ENCODE data around the gene TMEM92. TPM values are rescaled to one million over a fixed set of nuclear protein-coding genes. Genes with fewer than 3 reads are reported as not detected.
"Not testable (repeated sequence)": the region's sequence is repeated elsewhere in the genome, so short reads cannot be mapped to it uniquely, and the experiment has no call there.

Gene TMEM92
- total RNA-seq, 8 experiments from 2014 or later = 0.18 to 0.64 (median 0.38) TPM; not detected in 3

DNA sequence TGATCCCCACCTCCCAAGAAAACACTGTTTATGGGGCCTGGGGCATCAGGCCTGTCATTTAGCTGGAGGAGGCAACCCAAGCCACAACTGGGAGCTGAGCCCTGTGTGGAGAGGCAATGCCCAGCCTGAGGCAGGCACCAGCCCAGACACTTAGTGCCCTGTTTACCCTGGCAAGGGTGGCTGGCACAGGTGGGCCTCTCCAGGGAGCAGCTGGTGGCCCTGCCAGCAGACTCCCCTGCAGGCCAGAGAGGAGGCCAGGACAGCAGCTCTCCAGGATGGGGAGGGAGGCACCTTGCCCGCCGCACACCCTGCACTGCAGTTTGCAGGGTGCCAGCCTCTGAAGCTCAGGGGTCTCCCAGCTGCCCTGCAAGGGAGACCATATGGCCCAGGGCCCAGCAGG is 9.1 kb upstream of the TMEM92 start:
- no CpG with 5 or more reads among the region's 2 CpGs for WGBS, 10 experiments
- Histone ChIP-seq H3K4me1 (replicated peaks in 1 of 2) (peaks cover 6 to 50% of the 10 kb centered on the region in 2 donors), H3K27ac (no peak overlapping the region), H3K4me3 (no peak overlapping the region)
- in situ Hi-C loops (cut with MboI; ENCODE audit: low pct_unique_long_range_greater_than_20kb in 2 of 9, low sequenced_read_pairs in 9 of 9, unreplicated experiment in 9 of 9) = no loop called here
- ATAC-seq (replicated peaks in 6 of 8) = no peak

DNA sequence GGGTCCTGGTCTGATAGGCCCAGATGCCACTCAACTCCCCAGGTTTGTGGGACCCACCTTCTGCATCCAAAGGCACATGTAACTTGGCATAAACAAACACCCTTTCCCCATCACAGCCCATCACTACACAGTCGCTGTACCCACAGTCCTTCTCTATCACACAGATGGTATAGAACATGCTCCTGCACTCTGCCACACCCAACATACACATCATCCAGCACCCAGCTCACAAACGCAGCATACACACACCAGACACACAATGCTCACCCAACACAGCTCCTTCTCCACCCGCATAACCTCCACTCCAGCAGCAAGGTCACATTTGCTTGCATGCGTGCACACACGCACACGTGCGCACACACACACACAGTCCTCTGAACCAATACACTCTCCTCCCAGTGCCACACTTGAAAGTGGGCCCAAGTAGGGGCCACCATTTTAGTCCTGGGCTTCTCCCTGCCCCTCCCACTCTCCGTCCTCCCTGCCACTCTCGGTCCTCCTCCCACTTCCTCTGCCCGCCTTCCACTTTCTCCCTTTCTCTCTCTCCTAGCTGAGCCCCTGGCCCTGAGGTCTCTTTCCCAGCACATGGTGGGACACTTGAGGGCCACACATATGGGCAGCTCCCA is 8.5 kb upstream of the TMEM92 start:
- in situ Hi-C loops (cut with MboI; ENCODE audit: low pct_unique_long_range_greater_than_20kb in 2 of 9, low sequenced_read_pairs in 9 of 9, unreplicated experiment in 9 of 9) = no loop called here
- ATAC-seq (replicated peaks in 6 of 8) = no peak
- Histone ChIP-seq H3K4me1 (replicated peaks in 1 of 2) (peaks cover 6 to 54% of the 10 kb centered on the region in 2 donors), H3K4me3 (no peak overlapping the region), H3K27ac (no peak overlapping the region)
- 14 to 100% (median 80%) methylated on average over 1 to 9 of the region's 10 CpGs; no CpG with 5 or more reads in 3 of the 10 experiments for WGBS, 10 experiments

DNA sequence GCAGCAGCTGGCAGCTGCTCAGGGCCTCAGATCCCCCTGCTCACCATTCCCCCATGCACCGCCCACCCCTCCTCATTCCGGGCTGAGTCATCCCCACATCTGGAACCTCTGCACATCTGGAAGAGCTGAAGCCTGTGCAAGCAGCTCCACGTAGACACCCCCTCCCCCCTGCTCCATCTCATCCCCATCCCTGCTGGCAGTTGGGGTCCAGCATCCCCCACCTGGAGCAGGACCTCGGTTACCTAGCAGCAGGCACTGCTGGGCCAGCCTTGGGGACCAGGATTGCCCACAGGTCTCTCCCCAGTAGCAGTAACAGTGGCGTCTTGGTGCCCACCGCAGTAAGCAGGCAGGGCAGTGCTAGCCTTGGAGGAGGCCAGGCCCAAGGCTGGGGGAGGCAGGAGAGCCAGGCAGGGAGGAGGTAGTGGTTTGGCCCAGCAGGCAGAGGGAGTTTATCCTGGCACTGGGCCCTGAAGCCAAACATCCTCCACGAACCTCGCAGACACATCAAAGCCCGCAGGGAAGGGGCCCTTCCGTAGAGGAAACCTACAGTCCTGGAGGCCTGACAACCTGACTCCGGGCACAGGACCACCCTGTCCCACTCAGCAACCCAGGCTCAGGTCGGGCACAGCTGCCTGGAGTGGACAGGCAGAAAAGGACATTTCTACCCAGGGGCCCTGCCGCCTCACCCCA is 7.7 kb upstream of the TMEM92 start:
- peak in 4 of 8 experiments; percentile 8 to 53 (median 26) for ATAC-seq (replicated peaks in 6 of 8)
- WGBS, 10 experiments = 0 to 96% (median 80%) methylated on average over 1 to 4 of the region's 13 CpGs; no CpG with 5 or more reads in 6 of the 10 experiments
- in situ Hi-C loops (cut with MboI; ENCODE audit: low pct_unique_long_range_greater_than_20kb in 2 of 9, low sequenced_read_pairs in 9 of 9, unreplicated experiment in 9 of 9) = no loop called here
- Histone ChIP-seq H3K4me3 (no peak overlapping the region), H3K27ac (no peak overlapping the region), H3K4me1 (replicated peaks in 1 of 2) (peaks cover 6 to 56% of the 10 kb centered on the region in 2 donors)

DNA sequence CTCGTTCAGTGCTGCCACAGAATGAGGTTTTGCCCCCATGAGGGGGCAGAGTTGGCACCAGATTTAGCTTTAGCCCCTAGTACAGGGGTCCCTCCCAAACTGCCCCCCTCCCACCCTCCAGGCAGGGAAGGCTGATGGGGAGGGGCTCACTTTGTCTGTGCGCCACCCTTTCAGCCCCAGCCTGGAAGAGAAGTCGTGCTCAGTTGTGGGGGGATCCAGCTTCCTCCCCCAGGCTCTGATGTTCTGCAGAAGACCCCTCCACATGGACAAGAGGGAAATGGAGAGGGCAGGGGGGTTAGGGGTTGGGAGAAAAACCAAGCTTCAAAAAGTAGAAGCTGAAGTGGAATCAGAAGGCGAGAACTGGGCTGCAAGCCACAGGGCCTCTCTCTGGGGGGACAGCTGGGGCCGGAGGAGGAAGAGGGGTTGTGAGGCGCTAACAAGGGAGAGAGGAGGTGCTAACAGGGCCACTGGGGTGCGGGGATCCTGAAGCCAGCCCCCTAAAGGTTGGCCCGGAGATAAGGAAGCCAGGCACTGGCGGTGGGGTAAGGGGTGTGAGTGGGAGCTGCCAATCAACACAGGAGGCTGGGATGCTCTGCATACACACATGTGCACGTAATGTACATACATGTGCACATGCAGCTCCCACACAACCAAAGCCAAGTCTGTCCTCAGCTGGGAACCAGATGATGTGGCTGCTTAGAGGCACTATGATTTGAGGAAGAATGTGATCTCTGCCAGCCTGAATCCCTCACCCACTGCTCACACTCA is 7.0 kb upstream of the TMEM92 start:
- ATAC-seq (replicated peaks in 6 of 8) = peak in 1 of 8 experiments; percentile 23
- WGBS, 10 experiments = 0 to 100% (median 60%) methylated on average over 1 to 2 of the region's 10 CpGs; no CpG with 5 or more reads in 7 of the 10 experiments
- Histone ChIP-seq H3K4me3 (no peak overlapping the region), H3K27ac (no peak overlapping the region), H3K4me1 (replicated peaks in 1 of 2) (peaks cover 6 to 56% of the 10 kb centered on the region in 2 donors)
- in situ Hi-C loops (cut with MboI; ENCODE audit: low pct_unique_long_range_greater_than_20kb in 2 of 9, low sequenced_read_pairs in 9 of 9, unreplicated experiment in 9 of 9) = no loop called here

DNA sequence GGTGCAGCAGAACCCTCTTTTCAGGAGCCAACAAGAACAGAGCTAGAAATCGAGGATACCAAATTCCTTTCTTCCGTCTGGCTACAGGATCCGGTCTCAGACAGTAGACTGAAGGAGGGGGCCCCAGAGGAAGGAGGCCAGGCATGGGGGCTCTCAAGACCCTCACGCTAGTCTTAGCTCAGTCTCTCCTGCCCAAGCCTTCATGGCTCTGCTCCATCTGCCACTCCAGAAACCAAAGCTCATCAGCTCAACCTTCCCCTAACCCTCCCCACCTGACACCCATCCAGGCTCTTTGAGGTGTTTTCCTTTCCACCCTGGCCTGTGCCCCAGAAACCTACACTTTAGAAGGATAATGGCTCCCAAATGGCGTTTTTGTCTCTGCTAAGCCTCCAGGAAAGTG is 6.2 kb upstream of the TMEM92 start:
- WGBS, 10 experiments = 20 to 100% methylated on average over 1 of the region's 5 CpGs; no CpG with 5 or more reads in 8 of the 10 experiments
- in situ Hi-C loops (cut with MboI; ENCODE audit: low pct_unique_long_range_greater_than_20kb in 2 of 9, low sequenced_read_pairs in 9 of 9, unreplicated experiment in 9 of 9) = no loop called here
- H3K4me1 ChIP-seq (replicated peaks in 1 of 2) = peaks cover 6 to 56% of the 10 kb centered on the region in 2 donors
- H3K4me3 ChIP-seq = no peak overlapping the region
- ATAC-seq (replicated peaks in 6 of 8) = no peak
- no peak overlapping the region for H3K27ac ChIP-seq

DNA sequence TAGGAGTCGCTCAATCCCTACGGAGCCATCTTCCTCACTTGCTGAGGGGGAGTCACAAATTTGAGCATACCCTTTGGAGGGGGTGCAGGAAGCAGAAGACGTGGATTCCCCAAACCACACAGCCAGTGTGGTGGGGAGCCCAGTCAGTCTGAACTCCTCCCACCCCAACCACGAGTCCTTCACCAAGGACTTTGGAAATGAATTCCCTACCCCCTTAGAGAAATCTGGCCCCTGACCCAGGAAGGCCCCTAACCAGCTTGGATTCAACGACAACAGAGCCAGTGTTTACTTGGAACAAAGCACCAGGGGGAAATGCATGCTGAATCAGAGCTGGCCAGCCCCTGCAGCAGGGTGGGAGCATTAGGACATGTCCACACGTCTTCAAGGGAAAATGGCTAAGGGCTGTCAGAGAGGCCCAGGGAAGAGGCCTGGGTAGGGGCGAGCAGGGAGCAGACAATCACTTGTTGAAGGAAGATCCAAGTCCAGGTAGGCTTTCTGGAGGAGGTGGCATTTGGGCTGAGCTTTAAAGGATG is 5.5 kb upstream of the TMEM92 start:
- Histone ChIP-seq H3K4me1 (replicated peaks in 1 of 2) (peaks cover 6 to 56% of the 10 kb centered on the region in 2 donors), H3K27ac (no peak overlapping the region), H3K4me3 (no peak overlapping the region)
- WGBS, 10 experiments = 29 to 100% (median 57%) methylated on average over 1 to 4 of the region's 7 CpGs; no CpG with 5 or more reads in 4 of the 10 experiments
- in situ Hi-C loops (cut with MboI; ENCODE audit: low pct_unique_long_range_greater_than_20kb in 2 of 9, low sequenced_read_pairs in 9 of 9, unreplicated experiment in 9 of 9) = no loop called here
- peak in 1 of 8 experiments; percentile 1 for ATAC-seq (replicated peaks in 6 of 8)

DNA sequence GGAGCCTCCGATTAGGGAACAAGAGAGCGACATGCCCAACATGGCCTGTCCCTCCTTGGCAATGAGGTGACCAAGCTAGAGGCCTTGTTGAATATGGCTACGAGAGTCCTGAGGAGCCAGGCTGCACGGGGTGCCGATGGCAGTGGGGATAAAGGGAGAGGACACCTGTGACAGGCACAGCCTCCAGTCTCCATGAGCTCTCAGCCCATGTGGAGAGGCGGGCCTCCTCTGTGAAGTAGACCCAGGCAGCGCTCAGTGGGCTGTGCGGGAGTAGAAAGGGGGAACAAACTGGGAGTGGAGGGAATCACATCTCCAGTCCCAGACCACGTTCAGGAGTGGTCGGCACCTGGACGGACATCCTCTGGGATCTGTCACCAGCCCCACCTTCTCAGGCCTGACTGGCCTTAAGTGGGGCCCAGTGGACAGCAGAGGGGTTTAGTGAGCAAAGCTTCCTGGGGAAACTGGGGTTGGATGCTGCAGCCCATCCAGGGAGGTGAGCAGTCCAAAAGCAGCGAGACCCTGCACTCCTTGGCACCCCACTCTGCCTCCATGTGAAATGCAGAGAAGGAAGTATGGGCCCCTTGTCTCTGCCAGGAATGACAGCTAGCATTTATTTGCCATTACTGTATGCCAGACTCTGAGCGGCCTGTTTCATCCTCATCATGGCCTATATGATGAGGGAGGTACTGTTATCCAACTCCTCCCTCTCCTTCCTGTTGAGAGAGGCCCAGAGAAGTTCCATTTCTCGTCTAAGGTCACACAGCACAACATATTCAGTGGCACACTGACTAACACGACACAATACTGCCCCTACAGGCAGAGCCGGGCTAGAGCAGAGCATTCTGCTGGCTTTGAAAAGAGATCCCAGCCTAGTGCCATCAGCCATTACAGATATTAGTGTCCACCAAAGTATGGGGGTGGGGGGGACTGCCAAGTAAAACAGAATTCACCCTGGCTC is 4.5 kb upstream of the TMEM92 start:
- Histone ChIP-seq H3K27ac (no peak overlapping the region), H3K4me1 (replicated peaks in 1 of 2) (peaks cover 2 to 47% of the 10 kb centered on the region in 2 donors), H3K4me3 (no peak overlapping the region)
- peak; percentile 15 to 85 (median 37) for ATAC-seq (replicated peaks in 6 of 8)
- in situ Hi-C loops (cut with MboI; ENCODE audit: low pct_unique_long_range_greater_than_20kb in 2 of 9, low sequenced_read_pairs in 9 of 9, unreplicated experiment in 9 of 9) = loop anchor here in 1 of 9 experiments (5.0 kb wide), 1 partner anchor 62 kb away; no protein-coding TSS in a partner anchor
- WGBS, 10 experiments = 0 to 87% (median 10%) methylated on average over 1 to 5 of the region's 16 CpGs; no CpG with 5 or more reads in 3 of the 10 experiments

DNA sequence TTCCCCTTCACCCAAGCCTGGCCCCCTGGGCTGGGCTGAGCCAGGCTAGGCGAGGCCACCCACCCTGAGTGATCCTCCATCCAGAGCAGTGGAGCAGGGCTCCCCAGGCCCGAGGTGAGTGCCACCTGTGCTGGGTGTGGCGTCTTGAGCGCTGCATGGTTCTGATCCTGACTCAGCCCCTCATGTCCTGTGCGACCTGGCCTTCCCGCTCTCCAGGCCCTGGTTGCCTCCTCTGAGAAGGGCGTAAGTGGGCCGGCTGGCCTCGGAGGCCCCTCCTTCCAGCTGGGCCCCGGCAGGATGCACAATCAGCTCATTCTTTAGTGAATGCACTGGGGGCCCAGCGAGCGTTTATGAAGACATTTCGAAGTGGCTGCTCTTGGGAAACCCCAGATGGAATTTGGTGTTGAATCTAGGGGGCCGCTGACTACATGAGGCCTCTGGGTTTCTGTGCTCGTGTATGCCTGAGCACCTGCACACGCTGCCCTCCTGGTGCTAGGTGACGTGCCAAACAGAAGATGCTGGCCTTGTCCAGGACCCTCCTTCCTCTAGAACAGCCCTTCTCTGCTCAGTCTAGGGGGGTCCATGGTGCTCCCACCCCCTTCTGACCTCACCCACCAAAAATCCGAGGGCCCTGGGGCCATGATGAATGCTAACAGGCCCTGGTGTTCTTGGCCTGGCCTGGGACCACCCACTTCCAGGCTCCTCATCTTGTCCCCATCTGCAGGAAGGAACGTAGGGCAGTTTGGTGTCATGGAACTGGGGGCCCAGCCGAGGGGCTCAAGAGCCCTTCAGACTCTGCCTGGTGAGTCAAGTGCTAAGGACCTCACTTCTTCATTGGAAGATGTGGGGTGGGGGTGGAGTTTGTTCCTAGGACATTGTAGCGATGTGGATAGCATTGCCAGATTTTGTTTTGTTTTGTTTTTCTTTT is 3.6 kb upstream of the TMEM92 start:
- Histone ChIP-seq H3K27ac (no peak overlapping the region), H3K4me3 (no peak overlapping the region), H3K4me1 (replicated peaks in 1 of 2) (peaks cover 2 to 40% of the 10 kb centered on the region in 2 donors)
- peak; percentile 27 to 65 (median 54) for ATAC-seq (replicated peaks in 6 of 8)
- in situ Hi-C loops (cut with MboI; ENCODE audit: low pct_unique_long_range_greater_than_20kb in 2 of 9, low sequenced_read_pairs in 9 of 9, unreplicated experiment in 9 of 9) = loop anchor here in 1 of 9 experiments (5.0 kb wide), 1 partner anchor 63 kb away; no protein-coding TSS in a partner anchor
- 0 to 67% (median 41%) methylated on average over 1 to 5 of the region's 21 CpGs; no CpG with 5 or more reads in 3 of the 10 experiments for WGBS, 10 experiments

DNA sequence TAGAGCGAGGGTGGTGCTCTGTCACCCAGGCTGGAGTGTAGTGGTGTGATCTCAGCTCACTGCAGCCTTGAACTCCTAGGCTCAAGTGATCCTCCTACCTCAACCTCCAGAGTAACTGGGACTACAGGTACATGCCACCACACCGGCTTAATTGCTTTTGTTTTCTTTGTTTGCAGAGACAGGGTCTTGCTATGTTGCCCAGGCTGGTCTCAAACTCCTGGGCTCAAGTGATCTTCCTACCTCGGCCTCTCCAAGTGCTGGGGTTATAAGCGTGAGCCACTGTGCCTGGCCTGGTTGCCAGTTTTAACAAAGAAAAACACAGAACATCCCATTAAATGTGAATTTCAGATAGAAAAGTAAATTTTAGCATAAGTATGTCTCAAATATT is 2.9 kb upstream of the TMEM92 start:
- H3K27ac ChIP-seq = not testable (repeated sequence)
- WGBS, 10 experiments = 66 to 100% (median 88%) methylated on average over 2 to 4 of the region's 4 CpGs; no CpG with 5 or more reads in 3 of the 10 experiments
- in situ Hi-C loops (cut with MboI; ENCODE audit: low pct_unique_long_range_greater_than_20kb in 2 of 9, low sequenced_read_pairs in 9 of 9, unreplicated experiment in 9 of 9) = loop anchor here in 1 of 9 experiments (5.0 kb wide), 1 partner anchor 64 kb away; no protein-coding TSS in a partner anchor

DNA sequence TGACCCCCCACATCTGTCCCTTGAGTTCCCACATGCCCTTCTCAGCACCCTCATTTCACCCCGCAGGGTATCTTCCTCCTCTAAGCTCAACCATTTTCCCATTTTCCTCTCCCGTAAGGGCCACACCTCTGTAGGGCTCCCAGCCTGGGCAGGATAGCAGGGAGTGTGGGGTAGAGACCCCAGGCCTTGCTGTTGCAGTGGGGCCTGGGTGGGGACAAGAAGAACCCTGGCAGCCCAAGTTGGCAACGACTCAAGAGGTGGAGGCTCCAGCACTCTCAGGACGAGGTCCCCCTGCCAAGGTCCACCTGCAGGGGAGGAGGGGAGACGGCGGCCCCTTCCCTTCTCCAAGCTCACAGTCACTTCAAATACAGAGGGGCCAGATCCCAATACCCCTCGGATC is 2.0 kb upstream of the TMEM92 start:
- H3K27ac ChIP-seq = no peak overlapping the region
- ATAC-seq (replicated peaks in 6 of 8) = no peak
- peaks cover 0 to 29% of the 10 kb centered on the region in 2 donors for H3K4me1 ChIP-seq (replicated peaks in 1 of 2)
- in situ Hi-C loops (cut with MboI; ENCODE audit: low pct_unique_long_range_greater_than_20kb in 2 of 9, low sequenced_read_pairs in 9 of 9, unreplicated experiment in 9 of 9) = loop anchor here in 1 of 9 experiments (5.0 kb wide), 1 partner anchor 65 kb away; no protein-coding TSS in a partner anchor
- no peak overlapping the region for H3K4me3 ChIP-seq
- WGBS, 10 experiments = 0 to 63% (median 30%) methylated on average over 1 to 3 of the region's 7 CpGs; no CpG with 5 or more reads in 6 of the 10 experiments

More for the DNA sequence above, 2.9 kb upstream of the TMEM92 start:
- ATAC-seq (replicated peaks in 6 of 8); H3K4me3 ChIP-seq: not testable (repeated sequence)
- peaks cover 0 to 34% of the 10 kb centered on the region in 2 donors for H3K4me1 ChIP-seq (replicated peaks in 1 of 2)
